Activated CD4-positive, alpha-beta T cell treated with anti-CD3 and anti-CD28 coated beads, Interleukin-10, Interleukin-2, amounts not matched to agents 100 ng/mL and 50 ng/mL, durations not matched to agents 16 hours and 8 hours (primary cell): ENCODE measurements around the gene CYP3A5.
"Not testable (repeated sequence)": the region's sequence is repeated elsewhere in the genome, so short reads cannot be mapped to it uniquely, and the experiment has no call there.

ENCODE experiments used
- DNase-seq: peaks from one replicate; pipeline ENCODE4 v3.0.0-alpha.2; 2020

The CYP3A5 gene

DNA sequence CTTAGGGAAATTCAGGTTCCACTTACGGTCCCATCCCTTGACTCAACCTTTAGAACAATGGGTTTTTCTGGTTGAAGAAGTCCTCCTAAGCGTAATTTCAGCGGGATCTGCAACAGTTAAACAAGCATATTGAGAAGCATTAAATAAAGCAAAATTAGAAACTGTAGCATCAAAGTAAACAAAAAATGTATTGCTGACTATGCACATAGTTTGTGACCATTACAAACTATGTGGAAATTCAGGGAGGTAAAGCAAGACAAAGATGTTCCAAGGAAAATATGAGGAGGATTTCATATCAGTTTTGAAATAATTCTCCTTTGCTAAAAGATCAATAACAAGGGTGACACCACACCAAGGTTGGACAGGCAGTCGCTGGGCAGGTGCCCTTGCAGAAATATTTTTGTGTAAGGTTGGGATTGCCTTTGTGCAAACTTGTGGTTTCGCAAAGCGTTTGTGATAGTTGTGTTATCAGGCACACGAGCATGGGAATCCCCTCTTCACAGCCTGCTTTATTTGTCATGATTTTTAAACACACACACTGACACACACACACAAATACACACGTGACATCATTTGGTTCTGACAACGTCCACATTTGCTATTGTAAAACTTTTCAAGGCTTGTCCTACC is 5.4 kb upstream of the CYP3A5 start:
- DNase-seq: no peak

DNA sequence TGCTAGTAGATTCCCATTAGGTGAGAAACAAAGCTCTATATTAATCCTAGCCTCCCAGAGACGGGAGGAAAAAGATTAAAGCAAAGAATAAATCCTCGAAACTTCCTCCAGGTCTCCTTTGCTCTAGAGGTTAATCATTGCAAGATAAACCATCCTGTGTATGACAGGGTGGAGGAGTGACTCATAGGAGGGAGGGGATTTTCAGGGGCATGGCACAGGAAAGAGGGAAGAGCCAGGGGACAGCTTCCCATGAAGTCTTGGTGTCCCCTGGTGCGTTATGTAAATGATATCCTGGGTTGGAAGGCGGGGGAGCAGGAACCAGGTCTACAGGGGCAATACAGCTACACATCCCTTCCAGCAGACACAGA is 780 bp downstream of the CYP3A5 start:
- no peak for DNase-seq

DNA sequence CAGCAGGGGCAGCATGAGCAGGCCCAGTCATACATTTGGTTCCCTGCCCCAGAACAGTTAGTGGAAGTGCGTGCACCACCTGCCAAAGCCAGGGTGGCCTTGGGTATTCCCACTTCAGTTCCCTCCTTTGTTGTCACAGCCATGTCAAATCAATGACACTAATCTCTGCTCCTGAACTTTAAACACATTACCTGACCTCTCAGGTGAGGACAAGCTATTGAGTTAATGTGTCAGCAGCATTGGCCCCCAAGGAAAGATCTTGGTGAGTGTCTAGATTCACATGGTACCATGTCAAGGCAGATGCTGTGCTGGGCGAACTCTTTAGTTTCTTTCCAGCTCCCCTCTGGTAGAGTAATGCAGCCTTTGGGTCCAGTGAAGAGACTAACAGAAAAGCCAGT is 2.1 kb downstream of the CYP3A5 start:
- DNase-seq: no peak

DNA sequence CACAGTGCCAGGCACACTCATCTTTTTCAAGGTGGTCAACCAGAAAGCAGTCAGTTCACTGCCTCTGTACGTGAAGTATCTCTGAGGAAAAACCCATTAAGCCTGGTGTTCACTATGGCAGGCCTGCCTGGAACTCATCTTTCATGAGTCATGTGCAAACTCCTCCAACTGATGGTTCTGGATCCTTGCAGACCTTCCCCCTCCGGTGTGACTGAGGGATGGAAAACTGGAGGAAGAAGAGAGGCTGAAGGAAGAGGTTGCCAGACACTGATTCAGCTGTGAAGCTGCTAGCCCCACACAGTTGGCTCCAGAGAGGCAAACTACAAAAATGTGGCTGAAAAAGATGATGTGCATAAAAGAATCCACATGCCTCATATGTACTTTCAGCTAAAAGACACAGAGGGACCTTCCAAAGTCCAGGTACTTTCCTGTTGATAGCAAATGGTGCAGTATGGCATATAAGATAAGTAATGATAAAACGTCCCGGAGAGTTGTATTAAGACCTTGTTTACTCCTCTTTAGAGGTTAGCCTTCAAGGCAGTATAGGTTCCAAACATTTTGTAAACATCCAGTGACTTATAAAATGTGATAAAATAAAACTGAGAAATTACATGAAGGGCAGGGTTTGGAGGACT is 2.7 kb downstream of the CYP3A5 start:
- DNase-seq: no peak

DNA sequence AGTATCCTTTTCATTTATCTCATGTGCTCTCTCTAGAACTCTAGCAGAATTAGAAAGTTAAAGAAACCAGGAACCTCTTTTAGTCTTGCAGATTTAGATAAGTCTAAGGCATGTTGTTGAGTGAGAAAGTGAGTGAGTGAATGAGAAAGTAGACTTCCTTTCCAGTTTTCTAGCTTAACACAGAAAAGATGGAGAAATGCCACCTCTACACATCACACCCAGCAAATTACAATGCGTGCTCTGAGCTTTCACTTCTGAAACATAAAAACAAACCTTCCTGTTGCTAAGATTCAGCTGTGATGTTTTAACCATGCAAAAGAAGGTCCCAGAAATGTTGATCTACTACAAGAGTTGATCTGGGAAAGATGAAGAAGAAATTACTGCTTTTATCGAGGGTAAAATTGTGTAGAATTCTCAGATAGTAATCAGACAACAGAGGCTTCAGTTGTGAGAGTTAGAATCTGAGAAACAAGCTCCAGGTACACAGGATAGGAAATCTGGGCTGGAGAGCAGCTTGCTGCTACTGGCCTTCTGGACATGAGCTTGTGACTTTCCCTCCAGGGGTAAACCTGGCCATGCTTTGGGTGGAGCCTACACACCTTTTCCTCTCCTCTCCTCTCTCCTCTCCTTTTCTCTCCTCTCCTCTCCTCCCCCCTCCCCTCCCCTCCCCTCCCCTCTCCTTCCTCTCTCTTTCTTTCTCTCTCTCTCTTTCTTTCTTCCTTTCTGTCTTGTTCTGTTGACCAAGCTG is 4.6 kb downstream of the CYP3A5 start:
- DNase-seq: no peak

DNA sequence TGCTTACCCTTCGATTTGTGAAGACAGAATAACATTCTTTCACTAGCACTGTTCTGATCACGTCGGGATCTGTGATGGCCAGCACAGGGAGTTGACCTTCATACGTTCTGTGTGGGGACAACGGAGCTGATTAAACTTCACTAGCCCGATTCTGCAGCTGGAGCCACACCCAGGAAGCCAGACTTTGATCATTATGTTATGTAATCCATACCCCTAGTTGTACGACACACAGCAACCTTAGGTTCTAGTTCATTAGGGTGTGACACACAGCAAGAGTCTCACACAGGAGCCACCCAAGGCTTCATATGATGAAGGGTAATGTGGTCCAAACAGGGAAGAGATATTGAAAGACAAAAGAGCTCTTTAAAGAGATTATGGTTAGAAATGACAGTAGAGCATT is 7.2 kb downstream of the CYP3A5 start:
- no peak for DNase-seq

DNA sequence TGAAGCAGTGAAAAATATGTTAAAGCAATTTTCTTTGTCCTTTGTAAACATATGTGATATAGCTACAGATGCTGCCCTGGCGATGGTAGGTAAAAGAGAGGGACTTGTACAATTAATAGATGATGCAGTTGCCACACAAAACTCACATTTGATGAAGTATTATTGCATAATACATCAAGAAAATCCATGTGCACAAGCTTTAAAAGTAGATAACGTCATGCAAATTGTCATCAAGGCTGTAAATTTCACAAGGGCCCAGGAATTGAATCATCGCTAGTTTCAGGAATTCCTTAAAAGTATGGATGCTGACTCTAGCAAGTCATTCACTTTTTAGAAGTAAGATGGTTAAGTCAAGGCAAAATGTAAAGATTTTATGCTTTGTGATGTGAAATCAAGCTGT is 10.0 kb downstream of the CYP3A5 start:
- DNase-seq: no peak

DNA sequence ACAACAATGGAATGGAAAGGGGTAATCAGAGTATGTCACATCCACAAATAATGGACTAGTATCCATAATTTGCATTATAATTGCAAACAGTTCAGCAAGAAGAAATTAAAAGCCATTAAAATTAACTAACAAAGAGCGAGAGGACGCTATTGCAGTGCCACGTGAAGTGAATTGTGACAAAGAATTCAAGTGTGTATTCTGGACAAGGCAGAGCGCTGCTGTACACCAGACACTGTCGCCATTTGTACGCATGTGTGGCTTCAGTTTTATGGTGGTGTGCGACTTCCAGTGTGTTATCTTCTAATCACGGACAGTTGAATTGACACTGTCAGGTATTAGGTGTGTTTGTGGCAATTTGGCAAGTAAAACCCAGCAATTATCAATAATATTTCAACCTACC is 11.3 kb downstream of the CYP3A5 start:
- no peak for DNase-seq

DNA sequence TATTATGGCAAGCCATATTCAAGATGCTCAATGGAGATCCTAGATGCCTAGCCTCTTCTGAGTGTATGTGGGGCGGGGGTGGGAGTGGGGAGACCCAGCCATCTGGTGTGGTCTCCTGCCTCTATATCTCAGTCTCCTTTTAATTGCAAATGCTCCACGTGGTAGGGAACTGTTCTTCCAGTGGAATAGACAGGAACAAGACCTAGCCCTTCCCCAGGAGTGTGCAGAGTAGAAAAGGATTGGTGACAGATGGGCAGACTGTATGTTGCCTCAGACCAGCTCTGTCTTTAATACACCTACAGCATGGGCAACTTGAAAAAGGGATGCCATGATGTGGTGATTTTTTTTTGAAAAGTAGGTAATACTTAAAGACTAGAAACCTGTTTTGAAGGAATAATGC is 12.6 kb downstream of the CYP3A5 start:
- DNase-seq: no peak

DNA sequence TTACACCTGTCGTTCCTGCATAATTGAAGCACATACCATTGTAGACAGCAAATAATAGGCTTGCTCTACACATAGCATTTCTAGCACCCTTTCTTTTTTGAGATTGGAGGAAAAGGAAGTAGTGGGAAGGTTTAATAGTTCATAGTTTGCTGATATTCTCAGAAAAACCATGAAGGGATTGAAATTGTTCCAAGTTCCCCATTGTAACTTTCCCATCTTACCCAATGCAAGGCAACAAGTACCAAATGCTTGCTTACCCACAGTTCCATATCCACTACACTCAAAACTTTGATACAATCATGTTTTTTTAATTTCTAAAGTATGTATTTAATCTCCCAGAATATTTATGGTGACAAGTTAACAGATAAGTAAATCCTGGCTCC is 13.8 kb downstream of the CYP3A5 start:
- DNase-seq: no peak

DNA sequence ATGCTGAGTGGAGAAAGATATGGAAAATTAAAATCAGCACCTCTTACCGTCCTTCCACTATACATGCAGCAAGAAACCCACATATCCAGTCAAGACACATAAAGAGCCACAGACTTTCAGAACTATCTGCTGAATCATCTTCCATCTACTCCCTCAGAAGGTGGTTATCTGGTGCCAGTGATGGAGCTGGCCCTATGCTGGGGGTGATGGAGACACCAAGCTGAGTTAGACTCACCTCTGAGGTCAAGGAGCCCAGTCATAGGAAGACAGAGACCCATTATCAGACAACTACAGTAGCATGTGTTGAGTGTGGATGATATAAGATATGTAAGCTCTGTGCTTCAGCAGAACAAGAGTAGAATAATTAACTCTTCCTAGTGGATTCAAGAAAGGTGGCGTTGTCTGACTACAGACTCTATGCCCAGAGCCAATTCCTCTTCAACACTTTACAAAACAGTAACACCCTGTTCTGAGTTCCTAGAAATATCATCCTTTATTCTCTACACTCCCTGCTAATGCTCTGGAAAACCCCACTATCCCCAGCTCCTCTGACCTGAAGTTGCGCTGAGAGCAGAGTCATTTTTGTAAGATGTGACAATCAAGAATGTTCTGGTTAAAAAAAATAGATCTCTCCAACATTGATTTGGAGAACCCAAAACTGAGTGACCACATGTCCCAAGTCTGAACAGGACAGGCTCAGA is 14.3 kb downstream of the CYP3A5 start:
- no peak for DNase-seq

DNA sequence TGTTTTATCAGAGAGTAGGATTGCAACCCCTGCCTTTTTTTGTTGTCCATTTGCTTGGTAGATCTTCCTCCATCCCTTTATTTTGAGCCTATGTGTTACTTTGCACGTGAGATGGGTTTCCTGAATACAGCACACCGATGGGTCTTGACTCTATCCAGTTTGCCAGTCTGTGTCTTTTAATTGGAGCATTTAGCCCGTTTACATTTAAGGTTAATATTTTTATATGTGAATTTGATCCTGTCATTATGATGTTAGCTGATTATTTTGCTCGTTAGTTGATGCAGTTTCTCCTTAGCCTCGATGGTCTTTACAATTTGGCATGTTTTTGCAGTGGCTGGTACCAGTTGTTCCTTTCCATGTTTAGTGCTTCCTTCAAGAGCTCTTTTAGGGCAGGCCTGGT is 21.9 kb downstream of the CYP3A5 start:
- DNase-seq: not testable (repeated sequence)

DNA sequence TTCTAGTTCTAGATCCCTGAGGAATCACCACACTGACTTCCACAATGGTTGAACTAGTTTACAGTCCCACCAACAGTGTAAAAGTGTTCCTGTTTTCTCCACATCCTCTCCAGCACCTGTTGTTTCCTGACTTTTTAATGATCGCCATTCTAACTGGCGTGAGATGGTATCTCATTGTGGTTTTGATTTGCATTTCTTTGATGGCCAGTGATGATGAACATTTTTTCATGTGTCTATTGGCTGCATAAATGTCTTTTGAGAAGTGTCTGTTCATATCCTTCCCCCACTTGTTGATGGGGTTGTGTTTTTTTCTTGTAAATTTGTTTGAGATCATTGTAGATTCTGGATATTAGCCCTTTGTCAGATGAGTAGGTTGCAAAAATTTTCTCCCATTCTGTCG is 25.2 kb downstream of the CYP3A5 start:
- DNase-seq: not testable (repeated sequence)

DNA sequence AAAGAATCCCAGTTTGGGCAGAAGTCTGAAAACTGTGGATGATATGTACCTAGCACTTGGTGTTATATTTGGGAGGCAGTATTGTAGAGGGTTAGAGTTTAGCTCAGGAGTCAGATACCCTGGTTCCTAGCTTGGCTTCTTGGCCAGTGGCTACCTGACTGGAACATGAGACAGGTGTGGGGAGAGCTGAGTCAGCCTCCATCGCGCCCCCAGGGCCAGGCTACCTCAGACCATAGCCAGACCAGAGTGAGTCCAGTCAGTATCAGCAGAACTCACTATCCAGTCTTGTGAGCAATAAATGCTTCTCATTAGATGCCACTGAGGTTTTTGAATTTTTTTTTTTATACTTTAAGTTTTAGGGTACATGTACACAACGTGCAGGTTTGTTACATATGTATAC is 26.0 kb downstream of the CYP3A5 start:
- DNase-seq: no peak

DNA sequence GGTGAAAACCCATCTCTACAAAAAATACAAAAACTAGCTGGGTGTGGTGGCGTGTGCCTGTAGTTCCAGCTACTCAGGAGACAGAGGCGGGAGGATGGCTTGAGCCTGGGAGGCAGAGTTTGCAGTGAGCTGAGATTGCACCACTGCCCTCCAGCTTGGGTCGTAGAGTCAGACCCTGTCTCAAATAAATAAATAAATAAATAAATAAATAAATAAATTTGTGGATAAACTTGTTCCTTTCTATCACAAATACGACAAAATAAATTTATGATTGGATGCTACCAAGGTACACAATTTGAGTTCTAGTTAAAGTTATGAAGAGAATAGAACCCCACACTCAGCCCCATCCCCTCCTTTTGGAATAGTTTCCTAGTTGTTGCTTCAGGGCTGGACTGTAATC is 26.5 kb downstream of the CYP3A5 start:
- DNase-seq: not testable (repeated sequence)

DNA sequence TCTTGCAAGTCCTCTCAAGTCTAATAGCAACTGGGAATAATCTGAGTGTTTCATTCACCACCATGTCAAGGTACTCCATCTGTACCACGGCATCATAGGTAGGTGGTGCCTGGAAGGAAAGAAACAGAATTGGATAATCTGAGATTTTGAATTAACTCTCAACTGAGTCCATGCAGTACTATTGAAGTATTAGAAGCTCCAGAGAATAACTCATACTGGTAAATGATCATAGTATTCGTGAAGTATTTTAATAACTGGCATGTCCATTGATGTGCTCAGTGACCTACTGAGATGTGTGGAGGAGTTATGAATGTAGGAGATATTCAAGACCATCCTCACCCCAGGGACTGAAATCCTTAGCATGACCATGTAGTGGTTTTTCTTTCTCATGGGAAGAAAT is 27.1 kb downstream of the CYP3A5 start:
- no peak for DNase-seq

DNA sequence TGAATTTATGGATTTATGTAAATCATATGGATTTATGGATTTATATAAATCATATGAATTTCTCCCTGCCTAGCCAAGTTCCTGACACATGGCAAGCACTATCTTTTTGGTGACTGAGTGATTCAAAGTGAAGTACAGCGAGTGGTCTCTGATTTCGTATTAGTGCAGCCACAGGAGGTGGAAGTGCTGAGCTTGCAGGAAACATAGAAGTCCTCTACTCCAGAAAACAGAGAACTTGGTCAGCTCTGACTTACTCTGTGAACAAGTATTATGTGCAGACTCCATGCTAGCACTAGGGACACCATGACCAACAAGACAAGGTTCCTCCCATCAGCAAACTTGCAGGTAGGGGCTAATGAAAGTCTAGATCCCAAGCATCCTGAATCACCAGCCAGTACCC is 28.5 kb downstream of the CYP3A5 start:
- DNase-seq: no peak

DNA sequence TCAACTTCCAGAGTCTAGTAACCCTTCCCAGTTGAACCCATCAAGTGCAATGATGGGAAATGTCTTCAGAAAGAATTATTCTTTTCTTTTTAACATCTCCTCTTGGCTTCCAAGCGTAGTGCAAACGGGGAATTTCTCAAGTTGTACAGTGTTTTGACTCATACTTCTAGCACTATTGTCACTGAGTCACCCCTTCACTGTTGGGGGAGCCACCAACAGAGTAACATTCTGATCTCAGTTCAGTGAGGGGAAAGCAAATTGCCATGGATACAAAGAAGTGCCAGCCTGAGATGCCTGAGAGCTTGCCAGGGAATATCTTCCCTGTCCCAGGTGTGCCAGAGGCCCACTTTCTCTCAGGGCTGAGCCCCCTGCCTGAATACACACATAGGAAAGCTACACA is 31.0 kb downstream of the CYP3A5 start:
- no peak for DNase-seq

DNA sequence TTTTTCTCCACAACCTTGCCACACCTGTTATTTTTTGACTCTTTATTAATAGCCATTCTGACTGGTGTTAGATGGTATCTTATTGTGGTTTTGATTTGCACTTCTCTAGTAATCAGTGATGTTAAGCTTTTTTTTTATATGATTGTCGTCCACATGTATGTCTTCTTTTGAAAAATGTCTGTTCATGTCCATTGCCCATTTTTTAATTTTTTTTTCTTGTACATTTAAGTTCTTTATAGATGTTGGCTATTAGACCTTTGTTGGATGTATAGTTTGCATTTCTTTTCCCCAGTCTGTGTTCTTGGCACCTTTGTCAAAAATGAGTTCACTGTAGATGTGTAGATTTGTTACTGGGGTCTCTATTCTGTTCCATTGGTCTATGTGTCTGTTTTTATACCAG is 34.2 kb downstream of the CYP3A5 start:
- no peak for DNase-seq

DNA sequence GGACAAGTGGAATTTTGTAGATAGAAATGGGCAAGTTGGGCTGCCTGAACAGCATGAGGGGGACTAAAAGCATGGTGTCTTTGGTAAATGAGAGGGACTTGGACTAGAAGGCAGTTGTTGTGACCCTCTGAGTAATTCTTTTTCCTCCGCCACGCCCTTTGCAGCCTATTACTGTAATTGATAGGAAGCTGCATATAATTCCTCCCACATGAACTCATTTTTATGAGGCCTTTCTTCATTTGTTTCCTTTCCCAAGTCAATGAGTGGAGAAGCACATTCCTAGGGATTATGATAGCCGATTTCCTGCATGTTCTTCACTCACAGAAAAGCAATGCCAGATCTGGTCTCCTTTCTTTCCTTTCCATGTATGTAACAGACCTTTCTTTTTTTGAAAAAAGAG is 35.4 kb downstream of the CYP3A5 start:
- DNase-seq: no peak

DNA sequence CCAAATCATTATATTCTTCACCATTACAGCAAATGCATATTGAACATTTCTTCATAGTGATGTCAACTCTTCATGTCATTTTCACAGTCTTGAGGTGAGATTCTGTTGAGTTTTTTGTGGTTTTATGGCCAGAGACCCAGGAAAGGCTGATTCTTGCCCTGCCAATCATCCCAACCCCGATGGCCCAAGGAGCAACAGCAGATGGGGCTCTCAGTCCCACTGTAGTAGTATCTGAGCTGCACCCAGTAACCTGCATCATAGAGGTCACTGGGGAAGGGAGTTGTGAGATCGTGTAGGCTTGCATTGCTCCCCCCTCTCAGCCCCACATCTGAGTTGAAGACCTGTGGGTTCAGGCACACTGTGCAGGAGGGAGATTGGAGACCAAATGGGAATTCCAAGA is 36.3 kb downstream of the CYP3A5 start:
- DNase-seq: no peak

DNA sequence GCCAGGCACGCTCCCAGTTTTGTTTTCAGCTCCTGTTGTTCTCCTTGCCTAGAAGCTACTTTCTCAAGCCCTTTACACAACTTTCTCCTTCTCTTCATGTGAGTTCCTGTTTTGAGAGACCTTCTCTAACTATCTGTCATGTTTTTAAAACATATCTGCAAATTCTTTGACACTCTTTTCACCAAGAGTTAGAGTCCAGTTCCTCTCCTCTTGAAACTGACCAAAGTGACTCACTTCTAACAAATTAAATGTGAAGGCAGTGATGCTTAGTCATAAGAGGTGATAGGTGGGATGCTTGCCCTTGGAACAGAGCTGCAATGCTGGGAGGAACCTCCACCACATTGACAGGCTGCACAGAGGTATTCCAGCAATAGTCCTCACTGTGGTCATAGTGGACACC is 37.8 kb downstream of the CYP3A5 start:
- DNase-seq: no peak

DNA sequence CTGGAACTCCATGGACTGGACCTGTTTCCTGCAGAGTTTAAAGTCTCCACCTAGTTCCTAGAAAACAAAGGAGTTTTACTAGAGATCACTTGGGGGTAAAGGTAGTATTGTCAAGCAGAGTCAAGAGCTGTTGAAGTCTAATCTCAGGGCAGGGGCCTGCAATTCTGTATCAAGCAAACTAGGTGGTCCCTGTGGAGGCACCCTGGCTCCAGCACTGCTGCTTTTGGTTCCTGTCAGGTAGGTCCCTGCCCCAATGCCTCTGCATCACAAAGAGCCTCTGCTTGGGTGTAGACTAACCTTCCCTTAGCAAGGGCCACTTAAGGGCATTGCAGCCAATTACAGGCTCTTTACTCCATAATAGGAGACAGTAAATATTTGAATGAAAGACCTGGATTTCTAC is 40.5 kb downstream of the CYP3A5 start:
- DNase-seq: no peak

DNA sequence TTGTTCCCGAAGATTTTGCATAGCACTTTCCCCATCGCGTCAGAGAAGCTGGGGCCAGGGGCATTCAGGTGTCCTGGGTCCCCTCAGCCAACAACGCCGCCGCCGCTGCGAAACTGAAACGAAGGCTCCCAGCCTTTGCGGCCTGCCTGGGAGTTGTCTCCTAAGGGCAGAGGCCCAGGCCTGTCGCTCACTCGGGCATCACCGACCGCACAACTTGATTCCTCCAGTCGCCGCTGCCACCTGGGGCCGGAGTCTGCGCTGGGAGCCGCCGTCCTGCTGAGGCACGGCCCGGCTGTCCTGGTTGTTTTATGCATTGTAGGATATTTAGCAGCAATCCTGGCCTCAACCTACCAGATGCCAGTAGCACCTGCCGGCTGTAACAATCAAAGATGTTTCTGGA is 41.1 kb downstream of the CYP3A5 start:
- no peak for DNase-seq
